SK-N-SH treated with all-trans-retinoic acid at 6 μM for 48 hours (cell line): ENCODE results near the gene TMEM132D.

ENCODE experiments used
- ATAC-seq: fragments of 200-7000 bp; cut with Tn5 transposase; 3 replicates; pipeline ENCODE4 v1.9.1; 2020; ENCODE audit warnings: mild to moderate bottlenecking, moderate library complexity
- ARNTL ChIP-seq: fragments of 450-650 bp; formaldehyde crosslinking; IDR thresholded peaks from 2 replicates; pipeline ENCODE4 v1.5.0; 2020; ENCODE audit warnings: low read depth, mild to moderate bottlenecking, moderate library complexity, borderline replicate concordance
- BACH2 ChIP-seq: fragments of 250-450 bp; sonication (Bioruptor Pico); IDR thresholded peaks from 2 replicates; pipeline ENCODE4 v1.9.0; 2021; ENCODE audit warnings: mild to moderate bottlenecking, borderline replicate concordance
- CSDC2 ChIP-seq: fragments of 250-450 bp; sonication (Bioruptor Pico); IDR thresholded peaks from 2 replicates; pipeline ENCODE4 v1.5.0; 2020; ENCODE audit warnings: mild to moderate bottlenecking, moderate library complexity
- ESRRG ChIP-seq: fragments of 250-450 bp; sonication (Bioruptor Pico); IDR thresholded peaks from 2 replicates; pipeline ENCODE4 v1.6.1; 2021; ENCODE audit warnings: mild to moderate bottlenecking
- GLIS3 ChIP-seq: fragments of 250-450 bp; sonication (Bioruptor Pico); IDR thresholded peaks from 2 replicates; pipeline ENCODE4 v1.5.0; 2020; ENCODE audit warnings: mild to moderate bottlenecking, moderate library complexity
- ISL1 ChIP-seq: fragments of 250-450 bp; sonication (Bioruptor Pico); IDR thresholded peaks from 2 replicates; pipeline ENCODE4 v2.1.2; 2022; ENCODE audit warnings: mild to moderate bottlenecking, moderate library complexity
- OSR1 ChIP-seq: fragments of 250-450 bp; sonication (Bioruptor Pico); IDR thresholded peaks from 2 replicates; pipeline ENCODE4 v1.8.0; 2022; ENCODE audit warnings: moderate library complexity, mild to moderate bottlenecking, inconsistent platforms
- PPARA ChIP-seq: fragments of 250-450 bp; sonication (Bioruptor Pico); IDR thresholded peaks from 2 replicates; pipeline ENCODE4 v1.5.0; 2020; ENCODE audit warnings: mild to moderate bottlenecking, borderline replicate concordance
- SNAI2 ChIP-seq: fragments of 250-450 bp; sonication (Bioruptor Pico); IDR thresholded peaks from 2 replicates; pipeline ENCODE4 v1.5.0; 2020; ENCODE audit warnings: mild to moderate bottlenecking, moderate library complexity
- TCF4 ChIP-seq: fragments of 250-450 bp; sonication (Bioruptor Pico); IDR thresholded peaks from 2 replicates; pipeline ENCODE4 v1.8.0; 2021; ENCODE audit warnings: mild to moderate bottlenecking, moderate library complexity, borderline replicate concordance
- TOX ChIP-seq: fragments of 250-450 bp; sonication (Bioruptor Pico); IDR thresholded peaks from 2 replicates; pipeline ENCODE4 v1.8.0; 2021; ENCODE audit warnings: mild to moderate bottlenecking, moderate library complexity, borderline replicate concordance
- ZC3H10 ChIP-seq: fragments of 250-450 bp; sonication (Bioruptor Pico); IDR thresholded peaks from 2 replicates; pipeline ENCODE4 v1.5.1; 2021; ENCODE audit warnings: mild to moderate bottlenecking, moderate library complexity
- ZFP3 ChIP-seq: fragments of 250-450 bp; sonication (Bioruptor Pico); IDR thresholded peaks from 2 replicates; pipeline ENCODE4 v1.5.0; 2020; ENCODE audit warnings: mild to moderate bottlenecking, moderate library complexity
- ZFP30 ChIP-seq: fragments of 450-650 bp; formaldehyde crosslinking; IDR thresholded peaks from 2 replicates; pipeline ENCODE4 v1.5.0; 2022; ENCODE audit warnings: mild to moderate bottlenecking, moderate library complexity
- ZNF565 ChIP-seq: fragments of 450-650 bp; formaldehyde crosslinking; conservative IDR thresholded peaks from 2 replicates; pipeline ENCODE4 v1.5.0; 2020; ENCODE audit warnings: low read depth, mild to moderate bottlenecking, moderate library complexity
- ZNF8 ChIP-seq: fragments of 450-650 bp; formaldehyde crosslinking; IDR thresholded peaks from 2 replicates; pipeline ENCODE4 v1.5.0; 2020; ENCODE audit warnings: mild to moderate bottlenecking, moderate library complexity
- TF ChIP-seq, protein P1 (sequence below): fragments of 250-450 bp; sonication (Bioruptor Pico); IDR thresholded peaks from 2 replicates; pipeline ENCODE4 v1.5.1; 2021; ENCODE audit warnings: mild to moderate bottlenecking, moderate library complexity
- TF ChIP-seq, protein P2 (sequence below): fragments of 250-450 bp; sonication (Bioruptor Pico); IDR thresholded peaks from 2 replicates; pipeline ENCODE4 v1.5.0; 2020; ENCODE audit warnings: mild to moderate bottlenecking, moderate library complexity
- TF ChIP-seq, protein P3 (sequence below): fragments of 250-450 bp; sonication (Bioruptor Pico); IDR thresholded peaks from 2 replicates; pipeline ENCODE4 v1.5.1; 2020; ENCODE audit warnings: low read depth, mild to moderate bottlenecking, moderate library complexity
- TF ChIP-seq, protein P4 (sequence below): fragments of 250-450 bp; sonication (Bioruptor Pico); IDR thresholded peaks from 2 replicates; pipeline ENCODE4 v1.8.0; 2020; ENCODE audit warnings: mild to moderate bottlenecking, moderate library complexity, borderline replicate concordance
- TF ChIP-seq, protein P5 (sequence below): fragments of 250-450 bp; sonication (Bioruptor Pico); IDR thresholded peaks from 2 replicates; pipeline ENCODE4 v1.8.0; 2021; ENCODE audit warnings: low read depth, mild to moderate bottlenecking, moderate library complexity, borderline replicate concordance

Gene TMEM132D

DNA sequence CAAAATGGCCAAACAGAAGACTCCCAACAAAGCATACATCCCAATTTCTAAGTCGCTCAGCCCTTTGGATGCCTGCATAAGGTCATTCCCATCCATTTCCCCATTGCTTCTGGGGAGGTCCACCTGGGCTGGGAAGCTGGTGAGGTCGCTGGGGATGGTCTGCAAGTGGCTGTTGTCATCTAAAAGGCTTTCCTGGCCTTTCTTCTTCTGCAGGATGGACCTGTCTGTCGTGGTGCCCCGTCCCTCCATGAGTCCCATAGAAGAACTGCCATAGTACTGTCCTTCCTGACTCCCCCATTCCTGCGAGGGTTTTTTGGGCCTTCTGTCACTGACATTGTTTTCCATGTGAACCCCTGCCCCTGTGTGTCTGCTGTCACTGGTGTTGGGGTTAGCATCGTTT is 829.4 kb downstream of the TMEM132D start:
- TF ChIP-seq ZFP30: no peak
- TF ChIP-seq OSR1 (CRISPR knock-in tag): no peak
- no peak for TF ChIP-seq BACH2 (CRISPR knock-in tag)
- TF ChIP-seq GLIS3: no peak
- TF ChIP-seq, protein P1, sequence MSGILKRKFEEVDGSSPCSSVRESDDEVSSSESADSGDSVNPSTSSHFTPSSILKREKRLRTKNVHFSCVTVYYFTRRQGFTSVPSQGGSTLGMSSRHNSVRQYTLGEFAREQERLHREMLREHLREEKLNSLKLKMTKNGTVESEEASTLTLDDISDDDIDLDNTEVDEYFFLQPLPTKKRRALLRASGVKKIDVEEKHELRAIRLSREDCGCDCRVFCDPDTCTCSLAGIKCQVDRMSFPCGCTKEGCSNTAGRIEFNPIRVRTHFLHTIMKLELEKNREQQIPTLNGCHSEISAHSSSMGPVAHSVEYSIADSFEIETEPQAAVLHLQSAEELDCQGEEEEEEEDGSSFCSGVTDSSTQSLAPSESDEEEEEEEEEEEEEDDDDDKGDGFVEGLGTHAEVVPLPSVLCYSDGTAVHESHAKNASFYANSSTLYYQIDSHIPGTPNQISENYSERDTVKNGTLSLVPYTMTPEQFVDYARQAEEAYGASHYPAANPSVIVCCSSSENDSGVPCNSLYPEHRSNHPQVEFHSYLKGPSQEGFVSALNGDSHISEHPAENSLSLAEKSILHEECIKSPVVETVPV (CRISPR knock-in tag): no peak
- TF ChIP-seq PPARA (CRISPR knock-in tag): no peak
- TF ChIP-seq TCF4 (CRISPR knock-in tag): no peak
- no peak for TF ChIP-seq TOX (CRISPR knock-in tag)
- no peak for TF ChIP-seq ZNF8 (CRISPR knock-in tag)
- no peak for TF ChIP-seq ZC3H10
- TF ChIP-seq, protein P2, sequence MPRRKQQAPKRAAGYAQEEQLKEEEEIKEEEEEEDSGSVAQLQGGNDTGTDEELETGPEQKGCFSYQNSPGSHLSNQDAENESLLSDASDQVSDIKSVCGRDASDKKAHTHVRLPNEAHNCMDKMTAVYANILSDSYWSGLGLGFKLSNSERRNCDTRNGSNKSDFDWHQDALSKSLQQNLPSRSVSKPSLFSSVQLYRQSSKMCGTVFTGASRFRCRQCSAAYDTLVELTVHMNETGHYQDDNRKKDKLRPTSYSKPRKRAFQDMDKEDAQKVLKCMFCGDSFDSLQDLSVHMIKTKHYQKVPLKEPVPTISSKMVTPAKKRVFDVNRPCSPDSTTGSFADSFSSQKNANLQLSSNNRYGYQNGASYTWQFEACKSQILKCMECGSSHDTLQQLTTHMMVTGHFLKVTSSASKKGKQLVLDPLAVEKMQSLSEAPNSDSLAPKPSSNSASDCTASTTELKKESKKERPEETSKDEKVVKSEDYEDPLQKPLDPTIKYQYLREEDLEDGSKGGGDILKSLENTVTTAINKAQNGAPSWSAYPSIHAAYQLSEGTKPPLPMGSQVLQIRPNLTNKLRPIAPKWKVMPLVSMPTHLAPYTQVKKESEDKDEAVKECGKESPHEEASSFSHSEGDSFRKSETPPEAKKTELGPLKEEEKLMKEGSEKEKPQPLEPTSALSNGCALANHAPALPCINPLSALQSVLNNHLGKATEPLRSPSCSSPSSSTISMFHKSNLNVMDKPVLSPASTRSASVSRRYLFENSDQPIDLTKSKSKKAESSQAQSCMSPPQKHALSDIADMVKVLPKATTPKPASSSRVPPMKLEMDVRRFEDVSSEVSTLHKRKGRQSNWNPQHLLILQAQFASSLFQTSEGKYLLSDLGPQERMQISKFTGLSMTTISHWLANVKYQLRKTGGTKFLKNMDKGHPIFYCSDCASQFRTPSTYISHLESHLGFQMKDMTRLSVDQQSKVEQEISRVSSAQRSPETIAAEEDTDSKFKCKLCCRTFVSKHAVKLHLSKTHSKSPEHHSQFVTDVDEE (CRISPR knock-in tag): no peak
- TF ChIP-seq CSDC2 (CRISPR knock-in tag): no peak
- TF ChIP-seq, protein P3, sequence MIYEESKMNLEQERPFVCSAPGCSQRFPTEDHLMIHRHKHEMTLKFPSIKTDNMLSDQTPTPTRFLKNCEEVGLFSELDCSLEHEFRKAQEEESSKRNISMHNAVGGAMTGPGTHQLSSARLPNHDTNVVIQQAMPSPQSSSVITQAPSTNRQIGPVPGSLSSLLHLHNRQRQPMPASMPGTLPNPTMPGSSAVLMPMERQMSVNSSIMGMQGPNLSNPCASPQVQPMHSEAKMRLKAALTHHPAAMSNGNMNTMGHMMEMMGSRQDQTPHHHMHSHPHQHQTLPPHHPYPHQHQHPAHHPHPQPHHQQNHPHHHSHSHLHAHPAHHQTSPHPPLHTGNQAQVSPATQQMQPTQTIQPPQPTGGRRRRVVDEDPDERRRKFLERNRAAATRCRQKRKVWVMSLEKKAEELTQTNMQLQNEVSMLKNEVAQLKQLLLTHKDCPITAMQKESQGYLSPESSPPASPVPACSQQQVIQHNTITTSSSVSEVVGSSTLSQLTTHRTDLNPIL: no peak
- ATAC-seq: no peak

DNA sequence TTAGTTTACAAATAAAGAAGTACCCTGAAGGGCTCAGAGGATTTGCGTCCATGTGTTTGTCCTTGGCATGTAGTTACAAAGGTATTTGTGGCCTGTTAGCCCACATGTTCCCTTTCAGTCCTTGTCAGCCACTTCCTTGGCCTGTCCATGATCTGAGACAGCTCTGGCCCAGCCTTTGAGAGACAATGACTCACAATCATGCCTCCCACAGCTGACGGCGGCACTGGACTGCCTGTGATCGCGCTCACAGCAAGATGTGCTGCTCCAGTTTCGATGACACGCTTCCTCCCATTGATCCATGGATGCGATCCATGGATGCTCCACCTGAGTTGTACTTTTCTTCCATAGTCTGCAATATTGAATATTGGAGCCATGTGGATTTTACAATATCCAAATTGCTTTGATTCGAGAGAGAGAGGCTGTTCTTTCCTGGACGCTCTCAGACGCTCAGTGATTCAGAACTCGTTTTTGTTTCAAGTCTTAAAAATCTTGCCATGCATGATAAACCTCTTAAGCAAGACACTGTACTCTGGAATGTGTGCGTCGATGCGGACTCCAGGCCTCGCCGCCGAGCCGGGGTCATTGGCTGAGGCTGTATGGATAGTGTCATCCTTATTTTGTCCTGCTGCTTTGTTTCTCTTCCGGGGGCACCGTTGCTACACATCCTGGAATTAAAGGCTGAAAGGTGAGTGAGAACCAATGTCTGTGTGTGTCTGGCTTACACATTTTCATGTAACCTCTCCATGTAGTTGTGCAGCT is 830.5 kb downstream of the TMEM132D start:
- no peak for ATAC-seq
- TF ChIP-seq OSR1 (CRISPR knock-in tag) (no peak), TOX (CRISPR knock-in tag) (no peak), ARNTL (no peak), GLIS3 (no peak), ZNF565 (CRISPR knock-in tag) (no peak), SNAI2 (CRISPR knock-in tag) (no peak), BACH2 (CRISPR knock-in tag) (no peak), ZC3H10 (no peak), ESRRG (CRISPR knock-in tag) (no peak)
- TF ChIP-seq, protein P4, sequence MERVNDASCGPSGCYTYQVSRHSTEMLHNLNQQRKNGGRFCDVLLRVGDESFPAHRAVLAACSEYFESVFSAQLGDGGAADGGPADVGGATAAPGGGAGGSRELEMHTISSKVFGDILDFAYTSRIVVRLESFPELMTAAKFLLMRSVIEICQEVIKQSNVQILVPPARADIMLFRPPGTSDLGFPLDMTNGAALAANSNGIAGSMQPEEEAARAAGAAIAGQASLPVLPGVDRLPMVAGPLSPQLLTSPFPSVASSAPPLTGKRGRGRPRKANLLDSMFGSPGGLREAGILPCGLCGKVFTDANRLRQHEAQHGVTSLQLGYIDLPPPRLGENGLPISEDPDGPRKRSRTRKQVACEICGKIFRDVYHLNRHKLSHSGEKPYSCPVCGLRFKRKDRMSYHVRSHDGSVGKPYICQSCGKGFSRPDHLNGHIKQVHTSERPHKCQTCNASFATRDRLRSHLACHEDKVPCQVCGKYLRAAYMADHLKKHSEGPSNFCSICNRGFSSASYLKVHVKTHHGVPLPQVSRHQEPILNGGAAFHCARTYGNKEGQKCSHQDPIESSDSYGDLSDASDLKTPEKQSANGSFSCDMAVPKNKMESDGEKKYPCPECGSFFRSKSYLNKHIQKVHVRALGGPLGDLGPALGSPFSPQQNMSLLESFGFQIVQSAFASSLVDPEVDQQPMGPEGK: no peak

DNA sequence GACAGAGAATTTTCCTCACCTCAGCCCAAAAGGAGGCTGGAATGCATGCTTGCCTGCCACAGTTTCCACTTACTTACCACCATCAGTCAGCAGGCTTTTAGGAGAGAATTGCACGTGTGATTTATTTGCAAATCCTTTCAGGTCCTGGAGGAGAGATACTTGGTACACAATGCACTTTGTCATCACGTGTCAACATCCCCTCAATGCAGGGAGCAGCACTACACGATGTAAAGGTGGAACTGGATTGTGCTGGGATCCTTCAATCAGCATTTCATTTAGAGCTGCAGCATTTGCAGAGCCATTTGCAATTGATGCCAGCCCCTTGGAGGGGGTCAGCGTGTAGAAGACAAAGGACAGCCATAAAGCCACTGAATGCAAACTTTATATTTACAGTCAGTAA is 832.5 kb downstream of the TMEM132D start:
- no peak for ATAC-seq
- TF ChIP-seq ARNTL (no peak), ISL1 (CRISPR knock-in tag) (no peak), PPARA (CRISPR knock-in tag) (no peak), OSR1 (CRISPR knock-in tag) (no peak), TOX (CRISPR knock-in tag) (no peak), BACH2 (CRISPR knock-in tag) (no peak), ZFP3 (CRISPR knock-in tag) (no peak), ZC3H10 (no peak)
- TF ChIP-seq, protein P2 (CRISPR knock-in tag): no peak
- TF ChIP-seq, protein P4: no peak
- TF ChIP-seq, protein P1 (CRISPR knock-in tag): no peak
- TF ChIP-seq, protein P5, sequence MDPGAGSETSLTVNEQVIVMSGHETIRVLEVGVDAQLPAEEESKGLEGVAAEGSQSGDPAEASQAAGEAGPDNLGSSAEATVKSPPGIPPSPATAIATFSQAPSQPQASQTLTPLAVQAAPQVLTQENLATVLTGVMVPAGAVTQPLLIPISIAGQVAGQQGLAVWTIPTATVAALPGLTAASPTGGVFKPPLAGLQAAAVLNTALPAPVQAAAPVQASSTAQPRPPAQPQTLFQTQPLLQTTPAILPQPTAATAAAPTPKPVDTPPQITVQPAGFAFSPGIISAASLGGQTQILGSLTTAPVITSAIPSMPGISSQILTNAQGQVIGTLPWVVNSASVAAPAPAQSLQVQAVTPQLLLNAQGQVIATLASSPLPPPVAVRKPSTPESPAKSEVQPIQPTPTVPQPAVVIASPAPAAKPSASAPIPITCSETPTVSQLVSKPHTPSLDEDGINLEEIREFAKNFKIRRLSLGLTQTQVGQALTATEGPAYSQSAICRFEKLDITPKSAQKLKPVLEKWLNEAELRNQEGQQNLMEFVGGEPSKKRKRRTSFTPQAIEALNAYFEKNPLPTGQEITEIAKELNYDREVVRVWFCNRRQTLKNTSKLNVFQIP (CRISPR knock-in tag): no peak
